K562 (cell line): ENCODE results near the gene COPS9. TPM values are rescaled to one million over a fixed set of nuclear protein-coding genes. Genes with fewer than 3 reads are reported as not detected.

Source experiments
- ATAC-seq: fragments of 200-7000 bp; cut with Tn5 transposase; 3 replicates; pipeline ENCODE4 v1.9.1; 2020; ENCODE audit warnings: moderate library complexity
- BruUV-seq: library from RNA; stranded (reverse); fragments of 400-500 nt; replicated peaks from 2 replicates; lab custom pipeline; 2021; lab: Mats Ljungman, UMichigan
- CTCF ChIA-PET: fragments of 300-600 bp; formaldehyde crosslinking; extraction: SDS; loops from one replicate; lab custom pipeline; 2021; ENCODE audit warnings: low intra/inter-chr PET ratio; lab: Yijun Ruan, JAX
- POLR2A ChIA-PET: fragments of 300-600, 350-650 bp; sonication (Branson Sonifier 250); formaldehyde crosslinking; extraction: SDS; loops from one replicate; lab custom pipeline; 2021; ENCODE audit warnings: antibody characterized with exemption, inconsistent platforms; lab: Yijun Ruan, JAX
- DNase-seq, 4 experiments: peaks; one replicate each; pipeline versions ENCODE4 v3.0.0 to v3.0.0-alpha.2; 2011 to 2018; ENCODE audit warnings: low spot score in 3 of 4, mixed read lengths in 3 of 4; ENCODE audit errors: extremely low read depth in 1 of 4
- FAIRE-seq: peaks from 2 replicates; lab custom pipeline; 2011; peaks lifted over from hg19 to GRCh38; lab: Jason Lieb, UNC
- H2AFZ ChIP-seq: 2 replicates; pipeline ENCODE4 v1.6.0; 2011; ENCODE audit warnings: low read depth, low read length, control low read depth, inconsistent platforms
- H3K27ac ChIP-seq: fragments of 200-600 bp; 3 replicates; pipeline ENCODE4 v1.8.0; 2011; ENCODE audit warnings: low read depth, mild to moderate bottlenecking, control low read depth, inconsistent platforms, low read length, moderate library complexity, mixed read lengths; ENCODE audit errors: extremely low read depth
- H3K27me3 ChIP-seq, 2 experiments: fragments of 300-600 bp in 1 of 2; 2 replicates in 1 of 2; 3 replicates in 1 of 2; pipeline versions ENCODE4 v1.6.0 to v1.8.0; 2011; ENCODE audit warnings: inconsistent platforms in 2 of 2, low read length in 2 of 2, mild to moderate bottlenecking in 1 of 2, mixed read lengths in 1 of 2, moderate library complexity in 1 of 2; ENCODE audit not compliant: control insufficient read depth in 2 of 2, insufficient read depth in 2 of 2
- H3K36me3 ChIP-seq: fragments of 300-600 bp; 3 replicates; pipeline ENCODE4 v1.8.0; 2011; ENCODE audit warnings: mild to moderate bottlenecking, low read length, inconsistent platforms; ENCODE audit not compliant: control insufficient read depth, insufficient read depth
- H3K4me1 ChIP-seq, 2 experiments: fragments of 200-600 bp in 1 of 2; replicated peaks in 1 of 2; 2 replicates in 1 of 2; 3 replicates in 1 of 2; pipeline versions ENCODE4 v1.5.1 to v1.8.0; 2011; ENCODE audit warnings: inconsistent platforms in 2 of 2, low read length in 2 of 2, mild to moderate bottlenecking in 1 of 2, mixed read lengths in 1 of 2, moderate library complexity in 1 of 2; ENCODE audit not compliant: control insufficient read depth in 2 of 2, insufficient read depth in 2 of 2
- H3K4me2 ChIP-seq: 2 replicates; pipeline ENCODE4 v1.6.1; 2011; ENCODE audit warnings: low read length, control low read depth, inconsistent platforms, mixed read lengths; ENCODE audit not compliant: insufficient read depth
- H3K4me3 ChIP-seq: fragments of 200-600 bp; sonication (generic), shearing (Covaris generic); 2 replicates; pipeline ENCODE4 v1.5.1; 2016; ENCODE audit warnings: control low read depth, inconsistent platforms
- H3K79me2 ChIP-seq: fragments of 200-600 bp; 3 replicates; pipeline ENCODE4 v1.8.0; 2011; ENCODE audit warnings: low read length, inconsistent platforms; ENCODE audit not compliant: control insufficient read depth, insufficient read depth
- H3K9ac ChIP-seq, 2 experiments: 2 replicates each; pipeline versions ENCODE4 v1.6.0 to v1.6.1; 2011; ENCODE audit warnings: low read depth in 2 of 2, low read length in 2 of 2, control low read depth in 1 of 2, inconsistent platforms in 1 of 2, mild to moderate bottlenecking in 1 of 2, mixed read lengths in 1 of 2; ENCODE audit not compliant: insufficient read depth in 1 of 2
- H3K9me1 ChIP-seq: one replicate; pipeline ENCODE4 v1.6.0; 2011; ENCODE audit warnings: inconsistent platforms, mild to moderate bottlenecking, low read length, moderate library complexity; ENCODE audit not compliant: control insufficient read depth, insufficient read depth
- H3K9me3 ChIP-seq: replicated peaks from 2 replicates; pipeline ENCODE4 v1.5.1; 2011; ENCODE audit warnings: low read depth, low read length, inconsistent platforms; ENCODE audit not compliant: control insufficient read depth, insufficient read depth
- H4K20me1 ChIP-seq: replicated peaks from 2 replicates; pipeline ENCODE4 v1.6.1; 2011; ENCODE audit warnings: low read length, inconsistent platforms, mixed read lengths; ENCODE audit not compliant: control insufficient read depth, insufficient read depth
- CAMTA2 ChIP-seq: fragments of 250-450 bp; sonication (Bioruptor Pico); conservative IDR thresholded peaks from 2 replicates; pipeline ENCODE4 v1.5.1; 2022
- JUND ChIP-seq, 2 experiments: IDR thresholded peaks; 2 replicates in 1 of 2; 3 replicates in 1 of 2; pipeline ENCODE4 v1.6.1; 2011; ENCODE audit warnings: borderline replicate concordance in 2 of 2, low read depth in 2 of 2, low read length in 2 of 2, improper control_type of control experiment in 1 of 2, missing biosample characterization in 1 of 2, missing genetic modification characterization in 1 of 2, missing genetic modification reagents in 1 of 2
- NR2C2 ChIP-seq, 2 experiments: fragments of 200-800 bp in 1 of 2; sonication (Bioruptor generic) in 1 of 2; sonication (generic) in 1 of 2; formaldehyde crosslinking in 1 of 2; IDR thresholded peaks; 2 replicates each; pipeline versions ENCODE4 v1.6.1 to v1.8.0; 2016 to 2022; ENCODE audit warnings: mild to moderate bottlenecking in 1 of 2, missing compliant biosample characterization in 1 of 2, missing genetic modification characterization in 1 of 2, missing genetic modification reagents in 1 of 2
- SAFB ChIP-seq: fragments of 200-400 bp; formaldehyde crosslinking; IDR thresholded peaks from 2 replicates; pipeline ENCODE4 v1.6.1; 2017; ENCODE audit warnings: low read depth, low read length, borderline replicate concordance
- SMAD2 ChIP-seq: fragments of 150-350 bp; IDR thresholded peaks from 2 replicates; pipeline ENCODE4 v1.6.1; 2014; ENCODE audit warnings: low read depth, mild to moderate bottlenecking, low read length
- U2AF1 ChIP-seq: fragments of 200-400 bp; formaldehyde crosslinking; optimal IDR thresholded peaks from 2 replicates; pipeline ENCODE3; 2017; ENCODE audit warnings: mild to moderate bottlenecking, low read depth, low read length, moderate library complexity
- ZNF830 ChIP-seq: fragments of 250-450 bp; sonication (Bioruptor Pico); IDR thresholded peaks from 2 replicates; pipeline ENCODE4 v1.5.0; 2021; ENCODE audit warnings: mild to moderate bottlenecking
- WGBS: fragments of 100-300 bp; shearing (Covaris generic); methylation state at CpG from one replicate; pipeline ENCODE4 v1.1.6; 2016; ENCODE audit warnings: low coverage, mixed read lengths; ENCODE audit not compliant: insufficient coverage; ENCODE audit errors: missing lambda C conversion rate; 5-methylcytosine and 5-hydroxymethylcytosine counted together
- in situ Hi-C: fragments of 300-500 bp; cut with MboI; formaldehyde crosslinking; loops from 4 replicates; pipeline ENCODE4 v1.15.0; 2018; ENCODE audit warnings: inconsistent platforms, mixed read lengths
- intact Hi-C: fragments of 100-400 bp; cut with micrococcal nuclease; formaldehyde crosslinking; loops from 2 replicates; pipeline ENCODE4 v1.14.2; 2022
- polyA plus RNA-seq, 8 experiments: library from polyadenylated mRNA; depleted of rRNA in 4 of 8; stranded (reverse) in 5 of 8; unstranded in 3 of 8; fragments of >200 nt; fragmentation: Nextera tagmentation in 2 of 8; fragmentation: Illumina TruSeq in 1 of 8; extraction: Ambion mirVana in 2 of 8; extraction: Trizol in 1 of 8; gene quantifications; 2 replicates each; pipeline versions ENCODE4 v1.2.1 to v1.2.3, GENCODE V29; 2011 to 2014; ENCODE audit warnings: inconsistent platforms in 1 of 8, missing spikeins in 1 of 8
- total RNA-seq, 7 experiments: library from RNA; depleted of rRNA in 6 of 7; stranded (reverse); fragments of >200 nt in 6 of 7; fragmentation: Illumina TruSeq in 2 of 7; extraction: Trizol in 2 of 7; gene quantifications; 2 replicates each; pipeline versions ENCODE4 v1.2.1 to v1.2.3, GENCODE V29; 2011 to 2021; ENCODE audit warnings: low replicate concordance in 1 of 7
- TF ChIP-seq, protein P1 (sequence below): fragments of 200-400 bp; formaldehyde crosslinking; IDR thresholded peaks from 2 replicates; pipeline ENCODE4 v1.6.1; 2017; ENCODE audit warnings: mild to moderate bottlenecking, low read depth, low read length, moderate library complexity
- TF ChIP-seq, protein P2 (sequence below): fragments of 450-650 bp; IDR thresholded peaks from 2 replicates; pipeline ENCODE4 v1.7.0; 2016; ENCODE audit warnings: borderline replicate concordance
- TF ChIP-seq, protein P3 (sequence below): sonication (generic); formaldehyde crosslinking; IDR thresholded peaks from 2 replicates; pipeline ENCODE4 v1.8.1; 2023; ENCODE audit warnings: mild to moderate bottlenecking, missing genetic modification reagents

The COPS9 gene
- total and polyA plus RNA-seq, 9 of the 15 experiments (the other 6 are each of a cell fraction or from before 2014, with no cell fraction given), result 55.0 to 281 (median 99.9) TPM

DNA sequence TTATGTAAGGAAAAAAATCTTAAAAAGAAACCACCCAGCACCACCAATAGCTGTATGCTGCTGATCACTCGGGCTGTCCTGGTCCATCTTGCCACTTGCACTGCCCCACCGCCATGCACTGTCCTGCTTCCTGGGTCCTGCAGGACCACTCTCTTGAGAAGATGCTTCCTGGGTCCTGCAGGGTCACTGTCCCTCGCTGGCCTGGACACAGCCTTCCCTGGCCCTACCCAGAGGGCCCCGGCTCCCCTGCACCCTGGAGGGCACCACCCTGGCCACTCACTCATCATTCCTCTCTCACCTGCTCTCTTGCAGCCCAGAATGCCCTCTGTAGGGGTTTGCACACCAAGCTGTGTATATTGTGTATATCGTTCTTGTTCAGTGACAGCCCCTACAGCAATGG is 6.8 kb upstream of the COPS9 start:
- Histone ChIP-seq H3K79me2 (no peaks in the 10 kb centered on the region), H3K4me3 (no peak overlapping the region), H3K9ac (no peak overlapping the region), H2AFZ (no peak overlapping the region), H3K4me1 (peaks cover 0 to 12% of the 10 kb centered on the region in 2 experiments; a peak in 2 of 5 replicates), H3K9me3 (no peaks in the 10 kb centered on the region), H4K20me1 (no peaks in the 10 kb centered on the region), H3K27ac (no peak overlapping the region), H3K36me3 (no peaks in the 10 kb centered on the region), H3K27me3 (peaks cover 0 to 55% of the 10 kb centered on the region in 2 experiments; a peak in 3 of 5 replicates), H3K4me2 (no peak overlapping the region), H3K9me1 (no peaks in the 10 kb centered on the region)
- ChIA-PET CTCF (interaction anchor here (1.6 kb wide), 1 partner anchor 82 kb away, joined by 7 read pairs; no protein-coding TSS in a partner anchor), POLR2A (no interaction called here)
- DNase-seq (no peak), FAIRE-seq (no peak), ATAC-seq (no peak)
- BruUV-seq, result no TSS peak
- WGBS, result 25% methylated on average over 2 of the region's 5 CpGs
- intact Hi-C loops, result loop anchor here (2.0 kb wide), 1 partner anchor 82 kb away; no protein-coding TSS in a partner anchor
- in situ Hi-C loops, result loop anchor here (5.0 kb wide), 1 partner anchor 86 kb away; no protein-coding TSS in a partner anchor
- TF ChIP-seq CAMTA2, result no peak
- TF ChIP-seq, protein P1, sequence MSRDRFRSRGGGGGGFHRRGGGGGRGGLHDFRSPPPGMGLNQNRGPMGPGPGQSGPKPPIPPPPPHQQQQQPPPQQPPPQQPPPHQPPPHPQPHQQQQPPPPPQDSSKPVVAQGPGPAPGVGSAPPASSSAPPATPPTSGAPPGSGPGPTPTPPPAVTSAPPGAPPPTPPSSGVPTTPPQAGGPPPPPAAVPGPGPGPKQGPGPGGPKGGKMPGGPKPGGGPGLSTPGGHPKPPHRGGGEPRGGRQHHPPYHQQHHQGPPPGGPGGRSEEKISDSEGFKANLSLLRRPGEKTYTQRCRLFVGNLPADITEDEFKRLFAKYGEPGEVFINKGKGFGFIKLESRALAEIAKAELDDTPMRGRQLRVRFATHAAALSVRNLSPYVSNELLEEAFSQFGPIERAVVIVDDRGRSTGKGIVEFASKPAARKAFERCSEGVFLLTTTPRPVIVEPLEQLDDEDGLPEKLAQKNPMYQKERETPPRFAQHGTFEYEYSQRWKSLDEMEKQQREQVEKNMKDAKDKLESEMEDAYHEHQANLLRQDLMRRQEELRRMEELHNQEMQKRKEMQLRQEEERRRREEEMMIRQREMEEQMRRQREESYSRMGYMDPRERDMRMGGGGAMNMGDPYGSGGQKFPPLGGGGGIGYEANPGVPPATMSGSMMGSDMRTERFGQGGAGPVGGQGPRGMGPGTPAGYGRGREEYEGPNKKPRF, result no peak
- no peak for TF ChIP-seq NR2C2 (CRISPR knock-in tag; IDR thresholded peaks at IDR 0.05)
- no peak for TF ChIP-seq NR2C2 (tag; IDR thresholded peaks at IDR 0.05)
- no peak for TF ChIP-seq SAFB
- TF ChIP-seq ZNF830 (CRISPR knock-in tag), result no peak
- TF ChIP-seq, protein P2, sequence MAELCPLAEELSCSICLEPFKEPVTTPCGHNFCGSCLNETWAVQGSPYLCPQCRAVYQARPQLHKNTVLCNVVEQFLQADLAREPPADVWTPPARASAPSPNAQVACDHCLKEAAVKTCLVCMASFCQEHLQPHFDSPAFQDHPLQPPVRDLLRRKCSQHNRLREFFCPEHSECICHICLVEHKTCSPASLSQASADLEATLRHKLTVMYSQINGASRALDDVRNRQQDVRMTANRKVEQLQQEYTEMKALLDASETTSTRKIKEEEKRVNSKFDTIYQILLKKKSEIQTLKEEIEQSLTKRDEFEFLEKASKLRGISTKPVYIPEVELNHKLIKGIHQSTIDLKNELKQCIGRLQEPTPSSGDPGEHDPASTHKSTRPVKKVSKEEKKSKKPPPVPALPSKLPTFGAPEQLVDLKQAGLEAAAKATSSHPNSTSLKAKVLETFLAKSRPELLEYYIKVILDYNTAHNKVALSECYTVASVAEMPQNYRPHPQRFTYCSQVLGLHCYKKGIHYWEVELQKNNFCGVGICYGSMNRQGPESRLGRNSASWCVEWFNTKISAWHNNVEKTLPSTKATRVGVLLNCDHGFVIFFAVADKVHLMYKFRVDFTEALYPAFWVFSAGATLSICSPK, result no peak
- no peak for TF ChIP-seq U2AF1
- TF ChIP-seq, protein P3, sequence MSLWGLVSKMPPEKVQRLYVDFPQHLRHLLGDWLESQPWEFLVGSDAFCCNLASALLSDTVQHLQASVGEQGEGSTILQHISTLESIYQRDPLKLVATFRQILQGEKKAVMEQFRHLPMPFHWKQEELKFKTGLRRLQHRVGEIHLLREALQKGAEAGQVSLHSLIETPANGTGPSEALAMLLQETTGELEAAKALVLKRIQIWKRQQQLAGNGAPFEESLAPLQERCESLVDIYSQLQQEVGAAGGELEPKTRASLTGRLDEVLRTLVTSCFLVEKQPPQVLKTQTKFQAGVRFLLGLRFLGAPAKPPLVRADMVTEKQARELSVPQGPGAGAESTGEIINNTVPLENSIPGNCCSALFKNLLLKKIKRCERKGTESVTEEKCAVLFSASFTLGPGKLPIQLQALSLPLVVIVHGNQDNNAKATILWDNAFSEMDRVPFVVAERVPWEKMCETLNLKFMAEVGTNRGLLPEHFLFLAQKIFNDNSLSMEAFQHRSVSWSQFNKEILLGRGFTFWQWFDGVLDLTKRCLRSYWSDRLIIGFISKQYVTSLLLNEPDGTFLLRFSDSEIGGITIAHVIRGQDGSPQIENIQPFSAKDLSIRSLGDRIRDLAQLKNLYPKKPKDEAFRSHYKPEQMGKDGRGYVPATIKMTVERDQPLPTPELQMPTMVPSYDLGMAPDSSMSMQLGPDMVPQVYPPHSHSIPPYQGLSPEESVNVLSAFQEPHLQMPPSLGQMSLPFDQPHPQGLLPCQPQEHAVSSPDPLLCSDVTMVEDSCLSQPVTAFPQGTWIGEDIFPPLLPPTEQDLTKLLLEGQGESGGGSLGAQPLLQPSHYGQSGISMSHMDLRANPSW (CRISPR knock-in tag), result no peak
- TF ChIP-seq SMAD2, result no peak
- no peak for TF ChIP-seq JUND (IDR thresholded peaks at IDR 0.05; ENCODE audit: borderline replicate concordance, low read depth, low read length)
- TF ChIP-seq JUND (tag; IDR thresholded peaks at IDR 0.05; ENCODE audit: borderline replicate concordance, low read depth, low read length), result no peak
